ENCODE data around the gene PGGHG. TPM values are rescaled to one million over a fixed set of nuclear protein-coding genes. Genes with fewer than 3 reads are reported as not detected.

PGGHG gene
- 10 to 100 TPM; 10.9 to 53.6 (median 19.8) TPM for total RNA-seq

- no peak for DNase-seq (ENCODE audit: low spot score)
- peak; percentile 42 for ATAC-seq (ENCODE audit: low FRiP score)
- TF ChIP-seq, protein P1, sequence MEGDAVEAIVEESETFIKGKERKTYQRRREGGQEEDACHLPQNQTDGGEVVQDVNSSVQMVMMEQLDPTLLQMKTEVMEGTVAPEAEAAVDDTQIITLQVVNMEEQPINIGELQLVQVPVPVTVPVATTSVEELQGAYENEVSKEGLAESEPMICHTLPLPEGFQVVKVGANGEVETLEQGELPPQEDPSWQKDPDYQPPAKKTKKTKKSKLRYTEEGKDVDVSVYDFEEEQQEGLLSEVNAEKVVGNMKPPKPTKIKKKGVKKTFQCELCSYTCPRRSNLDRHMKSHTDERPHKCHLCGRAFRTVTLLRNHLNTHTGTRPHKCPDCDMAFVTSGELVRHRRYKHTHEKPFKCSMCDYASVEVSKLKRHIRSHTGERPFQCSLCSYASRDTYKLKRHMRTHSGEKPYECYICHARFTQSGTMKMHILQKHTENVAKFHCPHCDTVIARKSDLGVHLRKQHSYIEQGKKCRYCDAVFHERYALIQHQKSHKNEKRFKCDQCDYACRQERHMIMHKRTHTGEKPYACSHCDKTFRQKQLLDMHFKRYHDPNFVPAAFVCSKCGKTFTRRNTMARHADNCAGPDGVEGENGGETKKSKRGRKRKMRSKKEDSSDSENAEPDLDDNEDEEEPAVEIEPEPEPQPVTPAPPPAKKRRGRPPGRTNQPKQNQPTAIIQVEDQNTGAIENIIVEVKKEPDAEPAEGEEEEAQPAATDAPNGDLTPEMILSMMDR (IDR thresholded peaks at IDR 0.05): no peak
Observed at GRCh38 chr11:288478-289397, at the start of gene PGGHG. Gene PGGHG, plus strand, starts transcription at chr11:289126. Its CDS starts 691 bp downstream, at chr11:289817.

DNA sequence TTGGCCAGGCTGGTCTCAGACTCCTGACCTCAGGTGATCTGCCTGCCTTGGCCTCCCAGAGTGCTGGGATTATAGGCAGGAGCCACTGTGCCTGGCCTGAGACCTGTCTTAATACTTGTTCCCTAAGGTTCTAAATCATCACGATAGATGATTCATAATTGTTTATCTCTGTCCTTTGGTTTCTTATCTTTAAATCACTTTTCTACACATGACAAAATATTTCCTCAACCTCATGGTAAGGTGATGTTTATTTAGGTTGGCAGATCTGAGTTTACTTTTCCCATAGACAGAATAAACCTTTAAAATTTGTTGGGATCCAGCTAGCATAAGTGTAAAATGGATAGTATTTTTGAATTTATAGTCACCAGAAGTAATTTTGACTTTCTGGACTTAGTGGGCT, 48.6 kb upstream of the PGGHG start:
- TF ChIP-seq, protein P1 (IDR thresholded peaks at IDR 0.05): no peak
- DNase-seq (ENCODE audit: low spot score) (no peak), ATAC-seq (ENCODE audit: low FRiP score) (no peak)

GRCh38 chr11:241634-242033, 47.3 kb upstream of the PGGHG start:
- TF ChIP-seq, protein P1 (IDR thresholded peaks at IDR 0.05): no peak
- DNase-seq (ENCODE audit: low spot score) (no peak), ATAC-seq (ENCODE audit: low FRiP score) (no peak)

GRCh38 chr11:244376-244775, 44.5 kb upstream of the PGGHG start:
- TF ChIP-seq, protein P1 (IDR thresholded peaks at IDR 0.05): no peak
- no peak for ATAC-seq (ENCODE audit: low FRiP score)

DNA sequence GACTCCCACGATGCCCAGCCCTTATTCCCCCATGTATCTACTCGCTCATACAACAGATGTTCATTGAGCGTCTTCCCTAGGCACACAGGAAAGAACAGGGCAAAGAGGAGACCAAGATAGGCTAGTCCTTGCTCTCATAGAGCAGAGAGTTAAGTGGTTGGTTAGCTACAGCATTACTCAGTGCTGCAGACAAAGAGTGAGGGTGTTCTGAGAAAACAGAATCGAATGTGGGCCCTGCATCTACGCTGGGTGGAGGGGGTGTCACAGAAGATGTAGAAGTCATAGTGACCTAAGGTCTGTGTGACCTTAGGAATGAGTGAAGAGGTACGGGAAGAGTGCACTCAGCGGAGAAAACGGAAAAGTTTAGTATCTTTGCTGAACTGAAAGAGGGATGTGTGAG, 39.9 kb upstream of the PGGHG start:
- ATAC-seq (ENCODE audit: low FRiP score): no peak

More at GRCh38 chr11:244376-244775, 44.5 kb upstream of the PGGHG start:
- DNase-seq (ENCODE audit: low spot score): no peak

GRCh38 chr11:250274-250673, 38.7 kb upstream of the PGGHG start:
- ATAC-seq (ENCODE audit: low FRiP score): no peak
- TF ChIP-seq, protein P1 (IDR thresholded peaks at IDR 0.05): no peak

More for the DNA sequence above, 39.9 kb upstream of the PGGHG start:
- TF ChIP-seq, protein P1 (IDR thresholded peaks at IDR 0.05): no peak
- DNase-seq (ENCODE audit: low spot score): no peak

More at GRCh38 chr11:250274-250673, 38.7 kb upstream of the PGGHG start:
- no peak for DNase-seq (ENCODE audit: low spot score)
